Thyroid gland (tissue), 4 donors: ENCODE data around the gene C20orf204. TPM values are rescaled to one million over a fixed set of nuclear protein-coding genes. Genes with fewer than 3 reads are reported as not detected.
A peak's percentile ranks its signal among the peaks of the same experiment; 100 is the strongest.

Experiments
- DNase-seq, 2 donors: peaks; one replicate each; pipeline ENCODE4 v3.0.0-alpha.2; 2019
- H3K27ac ChIP-seq, 3 donors: fragments of 200-600 bp; sonication (generic); 1 replicate in 2 of 3; 2 replicates in 1 of 3; pipeline ENCODE4 v1.5.1; 2016 to 2019; ENCODE audit warnings: mild to moderate bottlenecking in 1 of 3, moderate library complexity in 1 of 3
- H3K27me3 ChIP-seq: fragments of 200-600 bp; sonication (generic); one replicate; pipeline ENCODE4 v1.5.1; 2019
- H3K36me3 ChIP-seq, 2 donors: fragments of 200-600 bp; sonication (generic); one replicate each; pipeline ENCODE4 v1.5.1; 2016 to 2019
- H3K4me1 ChIP-seq, 2 donors: fragments of 200-600 bp; sonication (generic); one replicate each; pipeline ENCODE4 v1.5.1; 2017 to 2019
- H3K4me3 ChIP-seq, 3 donors: fragments of 200-600 bp; sonication (generic); replicated peaks in 1 of 3; 1 replicate in 2 of 3; 2 replicates in 1 of 3; pipeline ENCODE4 v1.5.1; 2016; ENCODE audit warnings: mild to moderate bottlenecking in 1 of 3
- H3K9me3 ChIP-seq: fragments of 200-600 bp; sonication (generic); one replicate; pipeline ENCODE4 v1.5.1; 2017
- CTCF ChIP-seq, 6 experiments: fragments of 200-600 bp in 3 of 6; fragments of 450-650 bp in 3 of 6; sonication (generic) in 3 of 6; IDR thresholded peaks; one replicate each; pipeline ENCODE4 v1.5.1; 2016 to 2019; ENCODE audit warnings: antibody characterized with exemption in 6 of 6, mild to moderate bottlenecking in 2 of 6, inconsistent platforms in 1 of 6, moderate library complexity in 1 of 6
- POLR2A ChIP-seq, 2 donors: fragments of 450-650 bp; IDR thresholded peaks; one replicate each; pipeline ENCODE4 v1.6.1; 2017; ENCODE audit warnings: antibody characterized with exemption in 2 of 2, mild to moderate bottlenecking in 2 of 2, moderate library complexity in 1 of 2
- WGBS, 2 donors: methylation state at CpG; one replicate each; pipeline ENCODE4 v1.1.5; 2017; 5-methylcytosine and 5-hydroxymethylcytosine counted together
- intact Hi-C: fragments of 100-400 bp; cut with DNase I; formaldehyde crosslinking; loops from one replicate; pipeline ENCODE4 v1.15.1; 2023
- total RNA-seq, 4 donors: library from RNA; depleted of rRNA; stranded (reverse); fragments of >200 nt; gene quantifications; one replicate each; pipeline ENCODE4 v1.2.3, GENCODE V29; 2016

C20orf204 gene
- total RNA-seq, 4 donors from 2014 or later: 0.11 to 2.6 (median 0.59) TPM

- WGBS, 2 donors: 94 to 95% methylated on average over 19 to 20 of the region's 22 CpGs
- H3K27ac ChIP-seq: no peak overlapping the region
- H3K4me3 ChIP-seq: no peak overlapping the region
- intact Hi-C loops: no loop called here
- H3K4me1 ChIP-seq: peaks cover 11 to 17% of the 10 kb centered on the region in 2 donors
- H3K36me3 ChIP-seq: peaks cover 0 to 10% of the 10 kb centered on the region in 2 donors
- no peaks in the 10 kb centered on the region for H3K27me3 ChIP-seq
- no peaks in the 10 kb centered on the region for H3K9me3 ChIP-seq
- no peak for TF ChIP-seq POLR2A (IDR thresholded peaks at IDR 0.05)
- TF ChIP-seq CTCF (IDR thresholded peaks at IDR 0.05): no peak
- DNase-seq: no peak
Observed at GRCh38 chr20:64076061-64076997, 40.3 kb downstream of the C20orf204 start.

GRCh38 chr20:64077094-64077493 lies 41.1 kb downstream of the C20orf204 start:
- no peaks in the 10 kb centered on the region for H3K27me3 ChIP-seq
- H3K27ac ChIP-seq: no peak overlapping the region
- H3K36me3 ChIP-seq: peaks cover 0 to 10% of the 10 kb centered on the region in 2 donors
- 80 to 96% methylated on average over 1 to 4 of the region's 8 CpGs for WGBS, 2 donors
- H3K4me3 ChIP-seq: no peak overlapping the region
- no peak for DNase-seq
- TF ChIP-seq POLR2A (IDR thresholded peaks at IDR 0.05) (no peak), CTCF (IDR thresholded peaks at IDR 0.05) (no peak)
- intact Hi-C loops: no loop called here
- H3K9me3 ChIP-seq: no peaks in the 10 kb centered on the region
- peaks cover 11 to 17% of the 10 kb centered on the region in 2 donors for H3K4me1 ChIP-seq

- Histone ChIP-seq H3K4me1 (peaks cover 11 to 17% of the 10 kb centered on the region in 2 donors), H3K36me3 (peaks cover 0 to 10% of the 10 kb centered on the region in 2 donors), H3K27ac (no peak overlapping the region), H3K9me3 (no peaks in the 10 kb centered on the region), H3K4me3 (no peak overlapping the region), H3K27me3 (no peaks in the 10 kb centered on the region)
- intact Hi-C loops: no loop called here
- no peak for DNase-seq
- 60 to 63% methylated on average over 1 to 7 of the region's 7 CpGs for WGBS, 2 donors
- TF ChIP-seq CTCF (IDR thresholded peaks at IDR 0.05) (no peak), POLR2A (IDR thresholded peaks at IDR 0.05) (no peak)
Observed at GRCh38 chr20:64077541-64077875, 41.5 kb downstream of the C20orf204 start.

GRCh38 chr20:64077876-64078551 lies 42.0 kb downstream of the C20orf204 start:
- no peaks in the 10 kb centered on the region for H3K27me3 ChIP-seq
- no peak for DNase-seq
- no peak overlapping the region for H3K27ac ChIP-seq
- no peak overlapping the region for H3K4me3 ChIP-seq
- peaks cover 11 to 21% of the 10 kb centered on the region in 2 donors for H3K4me1 ChIP-seq
- H3K9me3 ChIP-seq: no peaks in the 10 kb centered on the region
- no peak for TF ChIP-seq CTCF (IDR thresholded peaks at IDR 0.05)
- TF ChIP-seq POLR2A (IDR thresholded peaks at IDR 0.05): no peak
- peaks cover 0 to 10% of the 10 kb centered on the region in 2 donors for H3K36me3 ChIP-seq
- 59 to 70% methylated on average over 13 of the region's 15 CpGs for WGBS, 2 donors
- intact Hi-C loops: no loop called here

- Histone ChIP-seq H3K27me3 (no peaks in the 10 kb centered on the region), H3K4me3 (peak overlapping the region; percentile 10 to 78 (median 25)), H3K27ac (peak overlapping the region in 2 of 3 donors; percentile 71 to 74), H3K36me3 (peaks cover 0 to 4% of the 10 kb centered on the region in 2 donors), H3K9me3 (no peaks in the 10 kb centered on the region), H3K4me1 (peaks cover 11 to 30% of the 10 kb centered on the region in 2 donors)
- WGBS, 2 donors: 30 to 34% methylated on average over 3 of the region's 4 CpGs
- TF ChIP-seq POLR2A (IDR thresholded peaks at IDR 0.05) (no peak), CTCF (IDR thresholded peaks at IDR 0.05) (no peak)
- intact Hi-C loops: no loop called here
- DNase-seq: no peak
Observed at GRCh38 chr20:64078934-64079272, 42.9 kb downstream of the C20orf204 start.
